H9 (cell line): Measurements from ENCODE around the gene ADGRA1. TPM values are rescaled to one million over a fixed set of nuclear protein-coding genes. Genes with fewer than 3 reads are reported as not detected.

Experiments used
- DNase-seq: peaks from one replicate; pipeline ENCODE4 v3.0.0-alpha.2; 2017
- H2AFZ ChIP-seq: one replicate; pipeline ENCODE4 v1.6.1; 2013; ENCODE audit warnings: mild to moderate bottlenecking, low read length, control low read depth, moderate library complexity
- H2AK5ac ChIP-seq: 2 replicates; pipeline ENCODE4 v1.6.1; 2013; ENCODE audit warnings: low read length, control low read depth, mixed read lengths; ENCODE audit not compliant: insufficient read length
- H2BK120ac ChIP-seq: one replicate; pipeline ENCODE4 v1.6.1; 2013; ENCODE audit warnings: low read depth, mild to moderate bottlenecking, low read length, control low read depth, inconsistent platforms; ENCODE audit not compliant: poor library complexity, severe bottlenecking
- H2BK12ac ChIP-seq: 2 replicates; pipeline ENCODE4 v1.6.1; 2013; ENCODE audit warnings: low read length, control low read depth, mixed read lengths, low read depth; ENCODE audit not compliant: insufficient read length
- H2BK15ac ChIP-seq: 2 replicates; pipeline ENCODE4 v1.6.1; 2013; ENCODE audit warnings: low read depth, low read length, control low read depth
- H2BK20ac ChIP-seq: one replicate; pipeline ENCODE4 v1.6.1; 2013; ENCODE audit warnings: low read depth, mild to moderate bottlenecking, low read length, control low read depth, inconsistent platforms; ENCODE audit not compliant: poor library complexity, severe bottlenecking
- H2BK5ac ChIP-seq: 2 replicates; pipeline ENCODE4 v1.6.1; 2013; ENCODE audit warnings: low read length, control low read depth, mixed read lengths; ENCODE audit not compliant: insufficient read length
- H3K14ac ChIP-seq: 2 replicates; pipeline ENCODE4 v1.6.1; 2013; ENCODE audit warnings: low read length, control low read depth; ENCODE audit not compliant: insufficient read depth
- H3K18ac ChIP-seq: 2 replicates; pipeline ENCODE4 v1.6.1; 2013; ENCODE audit warnings: low read depth, mild to moderate bottlenecking, mixed read lengths, low read length, control low read depth; ENCODE audit not compliant: insufficient read length
- H3K23ac ChIP-seq: 2 replicates; pipeline ENCODE4 v1.6.1; 2013; ENCODE audit warnings: low read length, control low read depth, mixed read lengths, low read depth; ENCODE audit not compliant: insufficient read length
- H3K23me2 ChIP-seq: 2 replicates; pipeline ENCODE4 v1.6.1; 2013; ENCODE audit warnings: low read depth, mild to moderate bottlenecking, mixed read lengths, low read length, control low read depth; ENCODE audit not compliant: insufficient read length, poor library complexity, severe bottlenecking
- H3K27ac ChIP-seq: 2 replicates; pipeline ENCODE4 v1.5.1; 2013; ENCODE audit warnings: low read length, control low read depth, mixed read lengths, low read depth; ENCODE audit not compliant: insufficient read length
- H3K27me3 ChIP-seq: 2 replicates; pipeline ENCODE4 v1.6.1; 2013; ENCODE audit warnings: low read length, control low read depth, inconsistent platforms; ENCODE audit not compliant: insufficient read depth
- H3K4ac ChIP-seq: 2 replicates; pipeline ENCODE4 v1.6.1; 2013; ENCODE audit warnings: low read depth, mild to moderate bottlenecking, control low read depth, inconsistent platforms, low read length, moderate library complexity
- H3K4me1 ChIP-seq: 2 replicates; pipeline ENCODE4 v1.6.1; 2013; ENCODE audit warnings: low read length, control low read depth, inconsistent platforms; ENCODE audit not compliant: insufficient read depth
- H3K4me2 ChIP-seq: 2 replicates; pipeline ENCODE4 v1.6.1; 2013; ENCODE audit warnings: low read length, control low read depth, mixed read lengths; ENCODE audit not compliant: insufficient read length, insufficient read depth
- H3K56ac ChIP-seq: 2 replicates; pipeline ENCODE4 v1.6.1; 2013; ENCODE audit warnings: low read depth, mild to moderate bottlenecking, mixed read lengths, low read length, control low read depth; ENCODE audit not compliant: insufficient read length
- H3K79me1 ChIP-seq: 2 replicates; pipeline ENCODE4 v1.6.1; 2013; ENCODE audit warnings: low read depth, mild to moderate bottlenecking, moderate library complexity, low read length, control low read depth, inconsistent platforms; ENCODE audit not compliant: insufficient read depth, poor library complexity, severe bottlenecking
- H3K79me2 ChIP-seq: 2 replicates; pipeline ENCODE4 v1.6.1; 2013; ENCODE audit warnings: low read length, control low read depth, inconsistent platforms; ENCODE audit not compliant: insufficient read depth
- H3K9ac ChIP-seq: 2 replicates; pipeline ENCODE4 v1.6.1; 2013; ENCODE audit warnings: low read length, control low read depth, mixed read lengths; ENCODE audit not compliant: insufficient read length; ENCODE audit errors: extremely low read depth
- H3K9me3 ChIP-seq: one replicate; pipeline ENCODE4 v1.6.1; 2013; ENCODE audit warnings: low read depth, low read length, inconsistent platforms; ENCODE audit not compliant: control insufficient read depth
- H3T11ph ChIP-seq: one replicate; pipeline ENCODE4 v1.6.1; 2013; ENCODE audit warnings: mild to moderate bottlenecking, low read length, control low read depth, inconsistent platforms
- H4K20me1 ChIP-seq: one replicate; pipeline ENCODE4 v1.6.1; 2013; ENCODE audit not compliant: control insufficient read depth, insufficient read length, insufficient read depth
- H4K5ac ChIP-seq: 2 replicates; pipeline ENCODE4 v1.6.1; 2013; ENCODE audit warnings: low read depth, mild to moderate bottlenecking, mixed read lengths, low read length, control low read depth; ENCODE audit not compliant: insufficient read length
- H4K8ac ChIP-seq: replicated peaks from 2 replicates; pipeline ENCODE4 v1.6.1; 2013; ENCODE audit warnings: low read length, control low read depth, mixed read lengths, low read depth; ENCODE audit not compliant: insufficient read length
- H4K91ac ChIP-seq: 2 replicates; pipeline ENCODE4 v1.6.1; 2013; ENCODE audit warnings: low read depth, mild to moderate bottlenecking, moderate library complexity, mixed read lengths, low read length, control low read depth; ENCODE audit not compliant: insufficient read length
- H3K27ac Mint-ChIP-seq, 3 experiments: 2 replicates in 2 of 3; 3 replicates in 1 of 3; pipeline ENCODE4 v1.8.0; 2020 to 2021; ENCODE audit warnings: mixed read lengths in 3 of 3, mild to moderate bottlenecking in 1 of 3, moderate library complexity in 1 of 3
- H3K27me3 Mint-ChIP-seq: 2 replicates; pipeline ENCODE4 v1.8.0; 2021; ENCODE audit warnings: low read depth, mild to moderate bottlenecking, moderate library complexity, mixed read lengths
- H3K36me3 Mint-ChIP-seq, 3 experiments: 2 replicates in 2 of 3; 3 replicates in 1 of 3; pipeline ENCODE4 v1.8.0; 2020 to 2021; ENCODE audit warnings: low read depth in 3 of 3, mixed read lengths in 3 of 3; ENCODE audit not compliant: insufficient read depth in 1 of 3
- H3K4me1 Mint-ChIP-seq, 2 experiments: 2 replicates each; pipeline ENCODE4 v1.8.0; 2020; ENCODE audit warnings: mixed read lengths in 2 of 2
- H3K4me3 Mint-ChIP-seq, 2 experiments: 2 replicates in 1 of 2; 3 replicates in 1 of 2; pipeline ENCODE4 v1.8.0; 2020 to 2021; ENCODE audit warnings: mild to moderate bottlenecking in 2 of 2, mixed read lengths in 2 of 2, moderate library complexity in 1 of 2
- H3K9me3 Mint-ChIP-seq, 2 experiments: 2 replicates in 1 of 2; 3 replicates in 1 of 2; pipeline ENCODE4 v1.8.0; 2020; ENCODE audit warnings: mild to moderate bottlenecking in 2 of 2, mixed read lengths in 2 of 2, moderate library complexity in 1 of 2
- CTCF ChIP-seq: fragments of 200-600 bp; sonication (generic); conservative IDR thresholded peaks from 3 replicates; pipeline ENCODE4 v1.8.0; 2021; ENCODE audit warnings: antibody characterized with exemption, mild to moderate bottlenecking
- WGBS: extraction: QIAGEN DNeasy Blood & Tissue Kit; methylation state at CpG from one replicate; pipeline ENCODE4 v1.1.7; 2013; ENCODE audit warnings: missing lambda C conversion rate, low lambda C conversion rate, mixed read lengths; ENCODE audit not compliant: insufficient read length; ENCODE audit errors: extremely low coverage; 5-methylcytosine and 5-hydroxymethylcytosine counted together
- total RNA-seq: library from RNA; stranded (reverse); gene quantifications from 2 replicates; pipeline ENCODE4 v1.2.1, GENCODE V29; 2021

The ADGRA1 gene
- total RNA-seq, 1 experiment from 2014 or later: 0.11 TPM

DNA sequence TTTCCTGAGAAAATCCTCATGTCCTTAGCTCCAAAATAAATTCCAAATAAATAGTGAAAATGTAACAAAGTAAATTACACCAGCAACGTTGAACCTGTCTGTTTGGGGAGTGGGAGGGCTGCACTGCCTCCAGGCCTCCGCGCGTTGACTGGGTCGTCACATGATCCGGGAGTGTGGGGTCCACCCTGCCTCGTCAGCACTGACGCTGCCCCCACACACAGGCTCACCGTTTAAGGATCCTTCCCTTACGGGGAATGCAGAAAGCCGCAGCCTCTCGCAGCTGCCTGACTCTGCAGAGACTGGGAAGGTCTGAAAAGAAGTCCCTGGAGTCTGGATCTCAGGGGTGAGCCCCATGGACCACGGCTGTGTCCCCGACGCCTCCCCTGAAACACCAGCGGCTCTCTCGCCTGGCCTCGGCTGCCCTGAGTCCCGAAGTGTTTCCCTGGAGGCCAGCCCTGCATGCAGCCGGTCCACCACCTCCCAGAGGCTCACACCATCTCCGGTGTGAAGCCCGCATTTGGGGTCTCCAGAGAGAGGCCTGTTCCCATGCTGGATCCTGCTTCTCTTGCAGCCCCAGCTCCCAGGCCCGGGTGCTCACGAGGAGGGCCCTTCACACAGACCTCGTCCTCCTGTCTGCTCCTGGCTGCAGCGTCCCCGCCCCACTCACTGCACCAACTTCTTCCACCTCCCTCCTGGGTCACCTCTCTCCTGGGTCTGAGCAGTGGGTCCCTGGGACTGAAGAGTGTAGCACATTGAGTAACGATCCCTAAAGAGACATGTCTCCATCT is 49.5 kb upstream of the ADGRA1 start:
- no peak overlapping the region for H3K18ac ChIP-seq
- Mint-ChIP-seq H3K4me3 (no peak overlapping the region), H3K9me3 (no peaks in the 10 kb centered on the region), H3K36me3 (no peaks in the 10 kb centered on the region), H3K4me1 (peaks cover 3 to 9% of the 10 kb centered on the region in 2 experiments; a peak in 3 of 4 replicates), H3K27ac (no peak overlapping the region; a peak in 2 of 7 replicates), H3K27me3 (peaks cover 6% of the 10 kb centered on the region)
- no peak overlapping the region for H4K91ac ChIP-seq
- H3K23me2 ChIP-seq: no peaks in the 10 kb centered on the region
- no peak overlapping the region for H3K9ac ChIP-seq
- no peak overlapping the region for H3K23ac ChIP-seq
- H3T11ph ChIP-seq: no peak overlapping the region
- H4K5ac ChIP-seq: no peak overlapping the region
- H2BK12ac ChIP-seq: no peak overlapping the region
- H3K79me2 ChIP-seq: no peaks in the 10 kb centered on the region
- WGBS: no CpG with 5 or more reads among the region's 28 CpGs
- no peak for TF ChIP-seq CTCF
- no peak overlapping the region for H3K4me2 ChIP-seq
- no peaks in the 10 kb centered on the region for H3K9me3 ChIP-seq
- H3K27me3 ChIP-seq: no peaks in the 10 kb centered on the region
- no peak overlapping the region for H3K27ac ChIP-seq
- H4K8ac ChIP-seq: no peak overlapping the region
- H2BK5ac ChIP-seq: no peak overlapping the region
- no peaks in the 10 kb centered on the region for H4K20me1 ChIP-seq
- no peak overlapping the region; the same call in 1 of the 2 replicates for H2BK15ac ChIP-seq
- no peak overlapping the region for H2BK20ac ChIP-seq
- H3K56ac ChIP-seq: no peak overlapping the region
- no peaks in the 10 kb centered on the region for H3K4me1 ChIP-seq
- no peak overlapping the region for H2AK5ac ChIP-seq
- H3K79me1 ChIP-seq: no peaks in the 10 kb centered on the region
- no peak overlapping the region for H3K4ac ChIP-seq
- H3K14ac ChIP-seq: peak overlapping the region; percentile 3; the same call in 1 of the 2 replicates
- no peak overlapping the region for H2BK120ac ChIP-seq
- H2AFZ ChIP-seq: no peak overlapping the region
- no peak for DNase-seq
